B cell (primary cell): ENCODE data around the gene CXCL5. TPM values are rescaled to one million over a fixed set of nuclear protein-coding genes. Genes with fewer than 3 reads are reported as not detected.

ENCODE experiments used
- ATAC-seq: fragments of 200-7000 bp; cut with Tn5 transposase; one replicate; pipeline ENCODE4 v1.10.0; 2021; ENCODE audit warnings: low read depth, mild to moderate bottlenecking, moderate number of reproducible peaks, moderate library complexity
- CTCF ChIA-PET: fragments of 350-600 bp; sonication (Branson Sonifier 250); formaldehyde crosslinking; loops from one replicate; lab custom pipeline; 2021; ENCODE audit warnings: antibody characterized with exemption, inconsistent platforms; lab: Charles Lee
- POLR2A ChIA-PET: fragments of 350-600 bp; sonication (Branson Sonifier 250); formaldehyde crosslinking; loops from one replicate; lab custom pipeline; 2021; ENCODE audit warnings: antibody characterized with exemption; lab: Charles Lee
- DNase-seq: peaks from one replicate; pipeline ENCODE4 v3.0.0; 2013
- H2AFZ ChIP-seq: 2 replicates; pipeline ENCODE4 v1.6.1; 2012; ENCODE audit warnings: mild to moderate bottlenecking, low read depth, low read length; ENCODE audit not compliant: insufficient read depth, poor library complexity, severe bottlenecking
- H3K27ac ChIP-seq, 2 donors: 1 replicate in 1 of 2; 2 replicates in 1 of 2; pipeline ENCODE4 v1.5.1; 2012 to 2013; ENCODE audit warnings: low read length in 2 of 2, mild to moderate bottlenecking in 2 of 2, moderate library complexity in 1 of 2
- H3K27me3 ChIP-seq, 4 experiments: fragments of 200-600 bp in 1 of 4; sonication (generic) in 1 of 4; replicated peaks in 1 of 4; 1 replicate in 2 of 4; 2 replicates in 2 of 4; pipeline versions ENCODE4 v1.6.1 to v1.7.0; 2013 to 2016; ENCODE audit warnings: low read length in 3 of 4, mild to moderate bottlenecking in 2 of 4, mixed read lengths in 1 of 4, moderate library complexity in 1 of 4; ENCODE audit not compliant: insufficient read depth in 4 of 4, control insufficient read depth in 3 of 4; ENCODE audit errors: control extremely low read depth in 1 of 4
- H3K36me3 ChIP-seq, 2 experiments: replicated peaks in 1 of 2; 1 replicate in 1 of 2; 2 replicates in 1 of 2; pipeline versions ENCODE4 v1.6.1 to v1.7.1; 2013; ENCODE audit warnings: low read length in 1 of 2; ENCODE audit not compliant: insufficient read depth in 2 of 2, control insufficient read depth in 1 of 2; ENCODE audit errors: control extremely low read depth in 1 of 2, extremely low read depth in 1 of 2
- H3K4me1 ChIP-seq, 2 donors: fragments of 200-600 bp in 1 of 2; sonication (generic) in 1 of 2; 1 replicate in 1 of 2; 2 replicates in 1 of 2; pipeline versions ENCODE4 v1.5.1 to v1.6.1; 2013 to 2017; ENCODE audit warnings: low read length in 2 of 2; ENCODE audit not compliant: control insufficient read depth in 2 of 2, insufficient read depth in 2 of 2
- H3K4me2 ChIP-seq: replicated peaks from 2 replicates; pipeline ENCODE3; 2012; ENCODE audit warnings: mild to moderate bottlenecking, low read depth, low read length; ENCODE audit not compliant: poor library complexity, severe bottlenecking
- H3K4me3 ChIP-seq, 5 experiments: fragments of 200-600 bp in 1 of 5; sonication (generic) in 1 of 5; 1 replicate in 3 of 5; 2 replicates in 2 of 5; pipeline versions ENCODE4 v1.5.1 to v1.7.0; 2011 to 2016; ENCODE audit warnings: low read length in 4 of 5, mild to moderate bottlenecking in 4 of 5, low read depth in 2 of 5, control low read depth in 1 of 5, moderate library complexity in 1 of 5; ENCODE audit not compliant: insufficient read depth in 1 of 5; ENCODE audit errors: control extremely low read depth in 1 of 5, extremely low read depth in 1 of 5
- H3K79me2 ChIP-seq: fragments of 200-600 bp; sonication (generic); one replicate; pipeline ENCODE4 v1.6.0; 2016; ENCODE audit warnings: low read length; ENCODE audit not compliant: control insufficient read depth, insufficient read depth
- H3K9ac ChIP-seq: fragments of 200-600 bp; sonication (generic); 2 replicates; pipeline ENCODE4 v1.6.1; 2017; ENCODE audit warnings: mild to moderate bottlenecking, low read length, moderate library complexity
- H3K9me3 ChIP-seq, 3 donors: one replicate each; pipeline versions ENCODE4 v1.6.1 to v1.7.1; 2013; ENCODE audit warnings: low read length in 2 of 3; ENCODE audit not compliant: control insufficient read depth in 2 of 3, insufficient read depth in 1 of 3; ENCODE audit errors: control extremely low read depth in 1 of 3
- H4K20me1 ChIP-seq: 2 replicates; pipeline ENCODE4 v1.6.0; 2012; ENCODE audit warnings: mild to moderate bottlenecking, low read length; ENCODE audit not compliant: insufficient read depth, control insufficient read depth, poor library complexity, severe bottlenecking
- H3K27ac Mint-ChIP-seq: one replicate; pipeline ENCODE4 v1.8.0; 2021; ENCODE audit warnings: mixed read lengths
- H3K27me3 Mint-ChIP-seq: one replicate; pipeline ENCODE4 v1.8.0; 2021; ENCODE audit warnings: mixed read lengths
- H3K4me1 Mint-ChIP-seq: one replicate; pipeline ENCODE4 v1.8.0; 2021; ENCODE audit warnings: mixed read lengths
- H3K4me3 Mint-ChIP-seq: one replicate; pipeline ENCODE4 v1.8.0; 2021; ENCODE audit warnings: mixed read lengths
- H3K9me3 Mint-ChIP-seq: one replicate; pipeline ENCODE4 v1.8.0; 2022; ENCODE audit warnings: mixed read lengths; ENCODE audit not compliant: insufficient read depth
- EZH2 ChIP-seq: IDR thresholded peaks from 2 replicates; pipeline ENCODE4 v1.6.1; 2012; ENCODE audit warnings: borderline replicate concordance, low read depth, mild to moderate bottlenecking, moderate library complexity, low read length; ENCODE audit not compliant: insufficient read depth, poor library complexity, severe bottlenecking
- WGBS: methylation state at CpG from one replicate; pipeline ENCODE4 v1.1.5; 2013; ENCODE audit warnings: missing lambda C conversion rate; ENCODE audit not compliant: insufficient coverage; 5-methylcytosine and 5-hydroxymethylcytosine counted together
- intact Hi-C: fragments of 100-400 bp; cut with micrococcal nuclease; formaldehyde crosslinking; loops from one replicate; pipeline ENCODE4 v1.10.0; 2022
- polyA plus RNA-seq: library from polyadenylated mRNA; depleted of rRNA; stranded (reverse); fragments of >200 nt; gene quantifications from 2 replicates; pipeline ENCODE4 v1.2.3, GENCODE V29; 2012
- total RNA-seq, 2 donors: library from RNA; stranded (reverse); fragments of 120-200 nt in 1 of 2; gene quantifications; 1 replicate in 1 of 2; 2 replicates in 1 of 2; pipeline versions ENCODE4 v1.2.3 to v1.2.4, GENCODE V29; 2013 to 2022
- TF ChIP-seq, protein P1 (sequence below): fragments of 200-600 bp; IDR thresholded peaks from one replicate; pipeline ENCODE4 v1.8.0; 2022; ENCODE audit warnings: antibody characterized with exemption, mild to moderate bottlenecking

Gene CXCL5
- total and polyA plus RNA-seq, 2 donors (not counting 1 experiment from before 2014, with no cell fraction given), result not detected

DNA sequence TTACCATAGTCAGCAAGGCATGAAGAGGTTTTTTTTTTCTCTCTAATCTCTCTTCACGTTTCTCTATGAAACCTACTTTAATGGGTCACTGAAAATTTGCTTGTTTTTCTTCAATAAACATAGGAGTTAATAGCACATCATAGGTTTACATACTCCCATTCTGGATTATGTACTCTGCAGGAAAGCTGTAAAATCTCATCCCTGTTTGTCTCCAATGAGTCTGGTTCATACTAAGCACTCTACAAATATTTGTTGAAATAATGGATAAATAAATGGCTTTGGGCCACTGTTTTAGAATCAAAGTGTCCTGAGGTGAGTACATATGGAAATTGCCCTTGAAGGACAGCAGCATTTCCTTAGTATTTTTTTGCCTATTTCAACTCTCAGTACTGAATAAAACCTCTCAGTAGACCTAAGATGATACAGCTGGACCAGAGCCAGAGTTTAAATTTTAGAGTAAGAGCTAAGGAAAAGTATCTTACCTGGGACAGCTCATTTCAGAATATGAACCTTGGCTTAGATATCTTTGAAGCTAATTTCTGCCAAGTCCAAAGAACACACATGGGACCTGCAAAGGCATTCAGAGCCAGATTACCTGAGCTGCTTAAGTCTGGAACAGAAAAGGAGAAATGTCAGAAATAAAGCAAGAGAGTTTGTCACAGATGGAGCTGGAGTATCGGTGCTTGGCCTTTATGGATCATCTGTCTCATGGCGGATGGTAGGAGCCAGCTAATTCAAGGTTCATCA is 51.1 kb downstream of the CXCL5 start:
- Histone ChIP-seq H4K20me1 (no peaks in the 10 kb centered on the region), H3K9ac (no peak overlapping the region), H3K9me3 (peaks cover 0 to 3% (median 0%) of the 10 kb centered on the region in 3 donors), H3K4me1 (no peaks in the 10 kb centered on the region), H3K36me3 (no peaks in the 10 kb centered on the region), H3K4me2 (no peak overlapping the region), H3K4me3 (no peak overlapping the region), H3K27me3 (peaks cover 0 to 14% (median 5%) of the 10 kb centered on the region in 4 experiments), H2AFZ (no peak overlapping the region), H3K79me2 (no peaks in the 10 kb centered on the region), H3K27ac (no peak overlapping the region)
- Mint-ChIP-seq H3K4me1 (no peaks in the 10 kb centered on the region), H3K4me3 (no peak overlapping the region), H3K27ac (no peak overlapping the region), H3K27me3 (peaks cover 25% of the 10 kb centered on the region), H3K9me3 (no peaks in the 10 kb centered on the region)
- no peak for DNase-seq
- POLR2A ChIA-PET, result no interaction called here
- no peak for ATAC-seq
- no CpG with 5 or more reads among the region's 3 CpGs for WGBS
- CTCF ChIA-PET, result no interaction called here
- intact Hi-C loops, result no loop called here
- TF ChIP-seq EZH2, result no peak
- TF ChIP-seq, protein P1, sequence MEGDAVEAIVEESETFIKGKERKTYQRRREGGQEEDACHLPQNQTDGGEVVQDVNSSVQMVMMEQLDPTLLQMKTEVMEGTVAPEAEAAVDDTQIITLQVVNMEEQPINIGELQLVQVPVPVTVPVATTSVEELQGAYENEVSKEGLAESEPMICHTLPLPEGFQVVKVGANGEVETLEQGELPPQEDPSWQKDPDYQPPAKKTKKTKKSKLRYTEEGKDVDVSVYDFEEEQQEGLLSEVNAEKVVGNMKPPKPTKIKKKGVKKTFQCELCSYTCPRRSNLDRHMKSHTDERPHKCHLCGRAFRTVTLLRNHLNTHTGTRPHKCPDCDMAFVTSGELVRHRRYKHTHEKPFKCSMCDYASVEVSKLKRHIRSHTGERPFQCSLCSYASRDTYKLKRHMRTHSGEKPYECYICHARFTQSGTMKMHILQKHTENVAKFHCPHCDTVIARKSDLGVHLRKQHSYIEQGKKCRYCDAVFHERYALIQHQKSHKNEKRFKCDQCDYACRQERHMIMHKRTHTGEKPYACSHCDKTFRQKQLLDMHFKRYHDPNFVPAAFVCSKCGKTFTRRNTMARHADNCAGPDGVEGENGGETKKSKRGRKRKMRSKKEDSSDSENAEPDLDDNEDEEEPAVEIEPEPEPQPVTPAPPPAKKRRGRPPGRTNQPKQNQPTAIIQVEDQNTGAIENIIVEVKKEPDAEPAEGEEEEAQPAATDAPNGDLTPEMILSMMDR, result no peak

DNA sequence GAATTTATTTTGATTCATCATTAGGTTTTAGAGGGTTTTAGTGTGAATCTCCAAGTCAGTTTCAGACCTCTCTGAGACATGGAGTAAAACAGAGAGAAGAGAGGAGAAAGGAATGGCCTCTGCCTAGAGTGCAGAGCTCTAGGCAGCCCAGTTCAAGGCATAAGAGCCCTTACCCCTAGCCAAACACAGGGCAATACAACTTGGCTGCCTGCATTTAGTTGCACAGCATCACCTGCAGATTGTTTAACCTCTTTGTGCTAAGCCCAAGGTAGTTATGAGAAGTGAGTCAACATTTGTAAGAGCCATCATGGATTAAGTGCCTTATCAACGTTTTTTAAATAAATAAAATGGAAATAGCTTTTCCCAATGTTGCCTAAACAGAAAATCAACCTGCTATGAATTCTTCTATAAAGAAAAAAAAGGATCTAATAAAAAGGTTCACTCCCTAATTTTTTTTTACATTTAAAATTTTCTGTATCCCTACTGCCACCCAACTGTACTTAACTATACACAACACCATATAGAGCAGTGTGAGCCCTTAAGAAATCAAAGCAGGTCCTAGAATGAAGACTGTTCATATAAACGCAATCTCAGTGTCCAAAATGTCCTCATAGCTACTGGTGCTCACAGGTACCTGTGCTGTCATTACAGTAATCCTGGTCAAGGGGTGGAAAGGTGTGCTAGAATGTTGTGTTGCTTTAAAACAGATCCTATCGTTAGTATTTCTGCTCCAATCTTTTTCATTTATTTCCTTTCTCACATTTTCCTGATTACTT is 52.6 kb downstream of the CXCL5 start:
- ATAC-seq, result no peak
- H3K27ac ChIP-seq, result no peak overlapping the region
- no peak overlapping the region for H3K4me3 ChIP-seq
- ChIA-PET CTCF (no interaction called here), POLR2A (no interaction called here)
- 90% methylated on average over 2 of the region's 3 CpGs for WGBS
- H3K9me3 ChIP-seq, result peaks cover 0 to 3% (median 0%) of the 10 kb centered on the region in 3 donors
- TF ChIP-seq, protein P1, result no peak
- no peak for TF ChIP-seq EZH2
- no peaks in the 10 kb centered on the region for H3K36me3 ChIP-seq
- Mint-ChIP-seq H3K27ac (no peak overlapping the region), H3K4me1 (no peaks in the 10 kb centered on the region), H3K9me3 (no peaks in the 10 kb centered on the region), H3K27me3 (peaks cover 29% of the 10 kb centered on the region), H3K4me3 (no peak overlapping the region)
- no peak overlapping the region for H3K9ac ChIP-seq
- no peaks in the 10 kb centered on the region for H3K79me2 ChIP-seq
- no peak overlapping the region for H2AFZ ChIP-seq
- H3K27me3 ChIP-seq, result peaks cover 0 to 14% (median 5%) of the 10 kb centered on the region in 4 experiments
- H3K4me1 ChIP-seq, result no peaks in the 10 kb centered on the region
- intact Hi-C loops, result no loop called here
- DNase-seq, result no peak
- no peak overlapping the region for H3K4me2 ChIP-seq
- no peaks in the 10 kb centered on the region for H4K20me1 ChIP-seq
